Thoracic aorta (tissue), 2 donors: ENCODE results near the gene SNX30. TPM values are rescaled to one million over a fixed set of nuclear protein-coding genes. Genes with fewer than 3 reads are reported as not detected.

Experiments
- ATAC-seq: fragments of 150-250 bp; one replicate; pipeline ENCODE4 v1.8.0; 2017; ENCODE audit warnings: low read depth; ENCODE audit not compliant: insufficient number of reproducible peaks, low FRiP score
- DNase-seq: peaks from one replicate; pipeline ENCODE4 v3.0.0-alpha.2; 2020; ENCODE audit warnings: low spot score
- H3K27ac ChIP-seq, 2 donors: fragments of 200-600 bp; sonication (generic); 1 replicate in 1 of 2; 2 replicates in 1 of 2; pipeline ENCODE4 v1.5.1; 2016; ENCODE audit warnings: mild to moderate bottlenecking in 2 of 2, moderate library complexity in 2 of 2
- H3K27me3 ChIP-seq: fragments of 200-600 bp; sonication (generic); replicated peaks from 2 replicates; pipeline ENCODE4 v1.6.0; 2016; ENCODE audit warnings: mild to moderate bottlenecking; ENCODE audit not compliant: insufficient read depth
- H3K36me3 ChIP-seq: fragments of 200-600 bp; sonication (generic); one replicate; pipeline ENCODE4 v1.5.1; 2016
- H3K4me1 ChIP-seq, 2 donors: fragments of 200-600 bp; sonication (generic); 1 replicate in 1 of 2; 2 replicates in 1 of 2; pipeline versions ENCODE4 v1.5.1 to v1.6.0; 2016; ENCODE audit warnings: low read depth in 2 of 2, mild to moderate bottlenecking in 1 of 2; ENCODE audit not compliant: control insufficient read depth in 1 of 2
- H3K4me3 ChIP-seq: fragments of 200-600 bp; sonication (generic); 2 replicates; pipeline ENCODE4 v1.5.1; 2016; ENCODE audit warnings: mild to moderate bottlenecking
- H3K9me3 ChIP-seq: fragments of 200-600 bp; sonication (generic); 2 replicates; pipeline ENCODE4 v1.5.1; 2016
- total RNA-seq, 2 donors: library from RNA; depleted of rRNA; stranded (reverse); fragments of >200 nt; gene quantifications; one replicate each; pipeline versions ENCODE4 v1.1.0 to v1.2.3, GENCODE V29; 2016
- TF ChIP-seq, protein P1 (sequence below): fragments of 200-600 bp; sonication (generic); IDR thresholded peaks from one replicate; pipeline ENCODE4 v1.5.1; 2019; ENCODE audit warnings: antibody characterized with exemption

Gene SNX30
- total RNA-seq, 2 donors from 2014 or later: 11.2 to 36.3 TPM

DNA sequence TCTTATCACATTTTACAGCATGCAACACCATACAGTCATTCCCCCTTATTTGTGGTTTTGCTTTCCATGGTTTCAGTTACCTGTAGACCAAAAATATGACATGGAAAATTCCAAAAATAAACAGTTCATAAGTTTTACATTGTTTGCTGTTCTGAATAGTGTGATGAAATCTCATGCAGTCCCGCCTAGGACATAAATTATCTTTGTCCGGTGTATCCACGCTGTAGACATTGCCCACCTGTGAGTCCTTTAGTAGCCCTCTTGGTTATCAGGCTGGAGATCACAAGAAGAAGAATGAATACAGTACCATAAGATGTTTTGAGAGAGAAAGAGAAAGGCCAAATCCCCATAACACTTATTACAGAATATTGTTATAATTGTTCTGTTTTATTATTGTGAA is 72.1 kb downstream of the SNX30 start:
- H3K27me3 ChIP-seq: no peaks in the 10 kb centered on the region
- no peak overlapping the region for H3K27ac ChIP-seq
- H3K36me3 ChIP-seq: no peaks in the 10 kb centered on the region
- ATAC-seq (no peak), DNase-seq (no peak)
- no peak overlapping the region for H3K4me3 ChIP-seq
- TF ChIP-seq, protein P1, sequence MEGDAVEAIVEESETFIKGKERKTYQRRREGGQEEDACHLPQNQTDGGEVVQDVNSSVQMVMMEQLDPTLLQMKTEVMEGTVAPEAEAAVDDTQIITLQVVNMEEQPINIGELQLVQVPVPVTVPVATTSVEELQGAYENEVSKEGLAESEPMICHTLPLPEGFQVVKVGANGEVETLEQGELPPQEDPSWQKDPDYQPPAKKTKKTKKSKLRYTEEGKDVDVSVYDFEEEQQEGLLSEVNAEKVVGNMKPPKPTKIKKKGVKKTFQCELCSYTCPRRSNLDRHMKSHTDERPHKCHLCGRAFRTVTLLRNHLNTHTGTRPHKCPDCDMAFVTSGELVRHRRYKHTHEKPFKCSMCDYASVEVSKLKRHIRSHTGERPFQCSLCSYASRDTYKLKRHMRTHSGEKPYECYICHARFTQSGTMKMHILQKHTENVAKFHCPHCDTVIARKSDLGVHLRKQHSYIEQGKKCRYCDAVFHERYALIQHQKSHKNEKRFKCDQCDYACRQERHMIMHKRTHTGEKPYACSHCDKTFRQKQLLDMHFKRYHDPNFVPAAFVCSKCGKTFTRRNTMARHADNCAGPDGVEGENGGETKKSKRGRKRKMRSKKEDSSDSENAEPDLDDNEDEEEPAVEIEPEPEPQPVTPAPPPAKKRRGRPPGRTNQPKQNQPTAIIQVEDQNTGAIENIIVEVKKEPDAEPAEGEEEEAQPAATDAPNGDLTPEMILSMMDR: no peak
- H3K9me3 ChIP-seq: no peaks in the 10 kb centered on the region
- H3K4me1 ChIP-seq: peaks cover 0 to 11% of the 10 kb centered on the region in 2 donors

DNA sequence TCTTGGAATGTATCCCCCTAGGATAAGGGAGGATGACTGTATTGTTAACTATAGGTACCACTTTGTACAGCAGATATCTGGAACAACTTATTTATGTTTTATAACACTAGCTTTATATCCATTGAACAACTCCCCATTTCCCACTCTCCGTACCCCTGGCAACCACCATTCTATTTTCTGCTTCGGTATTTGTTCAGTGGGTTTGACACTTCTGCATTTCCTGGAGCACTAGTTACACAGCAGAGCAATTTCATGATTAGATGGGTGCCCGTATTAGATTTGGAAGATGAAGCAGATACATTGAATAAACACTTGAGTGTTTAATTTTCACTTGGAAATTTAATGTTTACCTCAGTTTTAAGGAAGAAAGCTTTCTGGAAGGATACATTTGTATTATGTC is 72.7 kb downstream of the SNX30 start:
- TF ChIP-seq, protein P1: no peak
- no peak for DNase-seq
- H3K27ac ChIP-seq: no peak overlapping the region
- ATAC-seq: no peak
- H3K27me3 ChIP-seq: no peaks in the 10 kb centered on the region
- no peak overlapping the region for H3K4me3 ChIP-seq
- H3K4me1 ChIP-seq: peaks cover 0 to 6% of the 10 kb centered on the region in 2 donors
- no peaks in the 10 kb centered on the region for H3K36me3 ChIP-seq
- no peaks in the 10 kb centered on the region for H3K9me3 ChIP-seq

DNA sequence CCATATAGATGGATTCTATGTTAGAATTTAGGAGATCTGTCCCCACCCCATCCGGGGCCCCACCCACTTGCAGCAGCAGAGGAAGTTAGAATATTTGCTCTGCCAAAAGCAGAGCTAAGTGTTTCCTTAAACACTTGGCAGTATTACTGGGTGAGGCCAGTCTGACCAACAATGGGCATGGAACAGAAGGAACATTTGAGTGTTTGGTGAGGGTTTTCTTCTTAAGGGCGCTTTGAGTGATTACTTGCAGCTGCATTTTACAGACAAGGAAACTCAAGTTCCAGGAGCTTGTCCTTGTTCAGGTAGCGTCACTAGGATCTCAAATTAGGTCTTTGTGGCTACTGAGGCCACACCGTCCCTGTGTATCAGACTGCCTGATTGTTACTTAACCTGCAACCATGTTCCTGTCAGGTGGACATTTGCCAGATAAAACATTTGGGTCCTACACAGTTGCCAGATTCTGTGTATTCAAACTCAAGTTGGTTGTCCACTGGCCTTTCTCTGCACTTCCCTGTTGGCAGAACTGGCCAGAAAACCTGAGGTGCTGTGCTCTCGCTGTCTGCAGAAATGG is 80.8 kb downstream of the SNX30 start:
- H3K27me3 ChIP-seq: no peaks in the 10 kb centered on the region
- peak overlapping the region; percentile 19 for H3K4me3 ChIP-seq
- ATAC-seq (peak; percentile 50), DNase-seq (no peak)
- TF ChIP-seq, protein P1: no peak
- peaks cover 4% of the 10 kb centered on the region for H3K36me3 ChIP-seq
- peak overlapping the region in 1 of 2 donors; percentile 62 for H3K27ac ChIP-seq
- H3K9me3 ChIP-seq: no peaks in the 10 kb centered on the region
- peaks cover 11 to 12% of the 10 kb centered on the region in 2 donors for H3K4me1 ChIP-seq

DNA sequence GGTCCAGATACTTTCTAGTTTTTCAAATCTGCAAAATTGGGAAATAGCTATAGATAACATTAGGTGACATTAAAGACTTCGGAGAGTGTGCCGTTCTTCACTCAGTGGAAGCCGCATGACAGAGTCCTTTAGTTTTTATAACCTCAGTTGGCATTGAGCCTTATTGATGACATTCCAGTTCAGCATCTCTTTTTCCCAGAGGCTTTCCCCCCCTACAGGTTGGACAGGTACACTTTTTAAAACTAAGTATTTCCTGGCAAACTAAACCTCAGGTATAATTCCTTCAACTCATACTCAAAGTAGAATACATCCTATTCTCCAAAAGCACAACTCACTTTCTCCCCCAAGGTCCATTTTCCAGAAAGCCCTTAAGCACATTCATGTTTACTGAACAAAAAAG is 81.4 kb downstream of the SNX30 start:
- Histone ChIP-seq H3K27ac (peak overlapping the region in 1 of 2 donors; percentile 62), H3K36me3 (peaks cover 10% of the 10 kb centered on the region), H3K9me3 (no peaks in the 10 kb centered on the region), H3K27me3 (no peaks in the 10 kb centered on the region), H3K4me1 (peaks cover 11 to 12% of the 10 kb centered on the region in 2 donors), H3K4me3 (no peak overlapping the region)
- DNase-seq (no peak), ATAC-seq (no peak)
- TF ChIP-seq, protein P1: no peak

DNA sequence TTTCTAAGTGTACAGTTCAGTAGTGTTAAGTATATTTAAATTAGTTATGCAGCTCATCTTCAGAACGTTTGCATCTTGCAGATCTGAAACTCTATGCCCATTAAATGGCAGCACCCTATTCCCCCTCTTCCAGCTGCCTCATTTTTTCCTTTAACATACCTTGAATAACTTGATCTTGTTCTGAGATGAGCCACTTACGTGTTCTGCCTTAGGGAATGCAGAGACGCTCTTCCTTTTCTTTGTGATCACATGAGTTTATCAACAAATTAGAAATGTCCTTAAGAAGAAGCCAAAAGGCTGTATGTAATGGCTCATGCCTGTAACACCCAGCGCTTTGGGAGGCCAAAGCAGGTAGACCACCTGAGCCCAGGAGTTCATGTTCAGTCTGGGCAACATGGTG is 82.5 kb downstream of the SNX30 start:
- Histone ChIP-seq H3K36me3 (peaks cover 11% of the 10 kb centered on the region), H3K27me3 (no peaks in the 10 kb centered on the region)
- no peak for DNase-seq

More for the DNA sequence above, 82.5 kb downstream of the SNX30 start:
- TF ChIP-seq, protein P1: no peak
- no peak for ATAC-seq
- Histone ChIP-seq H3K4me1 (peaks cover 11 to 12% of the 10 kb centered on the region in 2 donors), H3K4me3 (no peak overlapping the region), H3K27ac (no peak overlapping the region), H3K9me3 (no peaks in the 10 kb centered on the region)
